Measurements from ENCODE around the gene KCNF1.

Gene KCNF1

GRCh38 chr2:10882568-10882967, 29.2 kb upstream of the KCNF1 start:
- DNase-seq = no peak

GRCh38 chr2:10883066-10883465, 28.7 kb upstream of the KCNF1 start:
- DNase-seq = no peak

GRCh38 chr2:10883801-10884478, 27.8 kb upstream of the KCNF1 start:
- no peak for DNase-seq

- DNase-seq = no peak
These were observed 27.2 kb upstream of the KCNF1 start for GRCh38 chr2:10884574-10884975.

- no peak for DNase-seq
These were observed 26.5 kb upstream of the KCNF1 start for GRCh38 chr2:10885094-10885860.

- no peak for DNase-seq
These were observed 24.3 kb upstream of the KCNF1 start for GRCh38 chr2:10887476-10887875.

- DNase-seq = no peak
These were observed 22.0 kb upstream of the KCNF1 start for GRCh38 chr2:10889651-10890215.

- no peak for DNase-seq
These were observed 20.9 kb upstream of the KCNF1 start for GRCh38 chr2:10890706-10891270.

GRCh38 chr2:10891390-10891789, 20.3 kb upstream of the KCNF1 start:
- no peak for DNase-seq

- DNase-seq = no peak
These were observed 19.9 kb upstream of the KCNF1 start for GRCh38 chr2:10891848-10892247.

- DNase-seq = no peak
These were observed 19.4 kb upstream of the KCNF1 start for GRCh38 chr2:10892316-10892715.

- DNase-seq = no peak
These were observed 18.9 kb upstream of the KCNF1 start for GRCh38 chr2:10892796-10893350.

GRCh38 chr2:10894264-10894935, 17.3 kb upstream of the KCNF1 start:
- DNase-seq = no peak

- DNase-seq = no peak
These were observed 16.5 kb upstream of the KCNF1 start for GRCh38 chr2:10895231-10895630.

- DNase-seq = no peak
These were observed 13.8 kb upstream of the KCNF1 start for GRCh38 chr2:10897956-10898355.

- no peak for DNase-seq
These were observed 11.3 kb upstream of the KCNF1 start for GRCh38 chr2:10900216-10901109.

- no peak for DNase-seq
These were observed 10.4 kb upstream of the KCNF1 start for GRCh38 chr2:10901160-10901939.

GRCh38 chr2:10903861-10904210, 7.9 kb upstream of the KCNF1 start:
- DNase-seq = no peak

- DNase-seq = no peak
These were observed 7.3 kb upstream of the KCNF1 start for GRCh38 chr2:10904455-10904854.

- DNase-seq = no peak
These were observed 6.5 kb upstream of the KCNF1 start for GRCh38 chr2:10905006-10905861.

GRCh38 chr2:10905862-10906143, 5.9 kb upstream of the KCNF1 start:
- no peak for DNase-seq

All from NCI-H1436 (cell line).